ENCODE data around the gene PDSS2.

PDSS2 gene

GRCh38 chr6:107413966-107414645 is 45.3 kb downstream of the PDSS2 start:
- no peak overlapping the region for H4K8ac ChIP-seq (ENCODE audit: low read depth, low read length)
- H3K4me1 ChIP-seq (ENCODE audit: control insufficient read depth in 1 of 2, insufficient read depth in 2 of 2, low read length in 2 of 2): no peaks in the 10 kb centered on the region
- no peak for DNase-seq
- H3K4me2 ChIP-seq (ENCODE audit: low read length): no peak overlapping the region
- no peaks in the 10 kb centered on the region for H3K9me3 ChIP-seq (ENCODE audit: insufficient read depth, low read depth, low read length)
- H3K79me2 ChIP-seq (ENCODE audit: control insufficient read depth, insufficient read depth, low read length, poor library complexity): no peaks in the 10 kb centered on the region
- H2AFZ ChIP-seq (ENCODE audit: insufficient read depth, low read length, poor library complexity): no peak overlapping the region
- no peak overlapping the region for H3K9ac ChIP-seq (ENCODE audit: low read length)
- H3K23ac ChIP-seq (ENCODE audit: low read length): no peak overlapping the region
- H3K36me3 ChIP-seq (ENCODE audit: control insufficient read depth in 1 of 2, insufficient read depth in 2 of 2, low read length in 2 of 2): no peaks in the 10 kb centered on the region
- H4K12ac ChIP-seq (ENCODE audit: low read depth, low read length): no peak overlapping the region
- no peaks in the 10 kb centered on the region for H3K27me3 ChIP-seq (ENCODE audit: insufficient read depth, low read length)
- no peak overlapping the region for H3K4me3 ChIP-seq (ENCODE audit: low read depth, low read length)
- H3K79me1 ChIP-seq (ENCODE audit: low read length): no peaks in the 10 kb centered on the region
- H2BK12ac ChIP-seq (ENCODE audit: low read length): no peak overlapping the region
- H2BK120ac ChIP-seq (ENCODE audit: insufficient read depth, low read length, poor library complexity): no peak overlapping the region
- no peak overlapping the region for H3K18ac ChIP-seq (ENCODE audit: low read length)
- no peak overlapping the region for H2BK5ac ChIP-seq (ENCODE audit: low read depth, low read length, poor library complexity)
- H4K91ac ChIP-seq (ENCODE audit: low read depth, low read length): no peak overlapping the region
- no peak overlapping the region for H3K27ac ChIP-seq (ENCODE audit: low read depth, low read length)
- no peak overlapping the region for H2AK5ac ChIP-seq (ENCODE audit: low read length)
- H3K14ac ChIP-seq (ENCODE audit: low read length): no peak overlapping the region
- no peak overlapping the region for H3K4ac ChIP-seq (ENCODE audit: low read depth, low read length)

GRCh38 chr6:107411161-107411560 is 48.2 kb downstream of the PDSS2 start:
- Histone ChIP-seq H3K27me3 (ENCODE audit: insufficient read depth, low read length) (no peaks in the 10 kb centered on the region), H3K14ac (ENCODE audit: low read length) (no peak overlapping the region), H3K4ac (ENCODE audit: low read depth, low read length) (no peak overlapping the region), H3K4me1 (ENCODE audit: control insufficient read depth in 1 of 2, insufficient read depth in 2 of 2, low read length in 2 of 2) (no peaks in the 10 kb centered on the region), H2BK5ac (ENCODE audit: low read depth, low read length, poor library complexity) (no peak overlapping the region), H3K4me2 (ENCODE audit: low read length) (no peak overlapping the region), H2BK120ac (ENCODE audit: insufficient read depth, low read length, poor library complexity) (no peak overlapping the region), H2AK5ac (ENCODE audit: low read length) (no peak overlapping the region), H4K8ac (ENCODE audit: low read depth, low read length) (no peak overlapping the region), H3K79me2 (ENCODE audit: control insufficient read depth, insufficient read depth, low read length, poor library complexity) (no peaks in the 10 kb centered on the region), H3K27ac (ENCODE audit: low read depth, low read length) (no peak overlapping the region), H3K4me3 (ENCODE audit: low read depth, low read length) (no peak overlapping the region), H3K18ac (ENCODE audit: low read length) (no peak overlapping the region), H4K12ac (ENCODE audit: low read depth, low read length) (no peak overlapping the region), H3K79me1 (ENCODE audit: low read length) (no peaks in the 10 kb centered on the region), H3K36me3 (ENCODE audit: control insufficient read depth in 1 of 2, insufficient read depth in 2 of 2, low read length in 2 of 2) (no peaks in the 10 kb centered on the region), H2AFZ (ENCODE audit: insufficient read depth, low read length, poor library complexity) (no peak overlapping the region), H3K23ac (ENCODE audit: low read length) (no peak overlapping the region), H2BK12ac (ENCODE audit: low read length) (no peak overlapping the region), H3K9me3 (ENCODE audit: insufficient read depth, low read depth, low read length) (no peaks in the 10 kb centered on the region), H4K91ac (ENCODE audit: low read depth, low read length) (no peak overlapping the region), H3K9ac (ENCODE audit: low read length) (no peak overlapping the region)
- no peak for DNase-seq
- WGBS (ENCODE audit: extremely low coverage, insufficient coverage, insufficient read length): no CpG with 5 or more reads among the region's 3 CpGs

- Histone ChIP-seq H3K18ac (ENCODE audit: low read length) (no peak overlapping the region), H2BK120ac (ENCODE audit: insufficient read depth, low read length, poor library complexity) (no peak overlapping the region), H2BK5ac (ENCODE audit: low read depth, low read length, poor library complexity) (no peak overlapping the region), H4K8ac (ENCODE audit: low read depth, low read length) (no peak overlapping the region), H3K4ac (ENCODE audit: low read depth, low read length) (no peak overlapping the region), H3K27me3 (ENCODE audit: insufficient read depth, low read length) (no peaks in the 10 kb centered on the region), H3K36me3 (ENCODE audit: control insufficient read depth in 1 of 2, insufficient read depth in 2 of 2, low read length in 2 of 2) (no peaks in the 10 kb centered on the region), H4K91ac (ENCODE audit: low read depth, low read length) (no peak overlapping the region), H3K79me1 (ENCODE audit: low read length) (no peaks in the 10 kb centered on the region), H4K12ac (ENCODE audit: low read depth, low read length) (no peak overlapping the region), H2AK5ac (ENCODE audit: low read length) (no peak overlapping the region), H2BK12ac (ENCODE audit: low read length) (no peak overlapping the region), H3K9ac (ENCODE audit: low read length) (no peak overlapping the region), H3K4me2 (ENCODE audit: low read length) (no peak overlapping the region), H3K4me1 (ENCODE audit: control insufficient read depth in 1 of 2, insufficient read depth in 2 of 2, low read length in 2 of 2) (no peaks in the 10 kb centered on the region), H3K4me3 (ENCODE audit: low read depth, low read length) (no peak overlapping the region), H3K23ac (ENCODE audit: low read length) (no peak overlapping the region), H3K79me2 (ENCODE audit: control insufficient read depth, insufficient read depth, low read length, poor library complexity) (no peaks in the 10 kb centered on the region), H2AFZ (ENCODE audit: insufficient read depth, low read length, poor library complexity) (no peak overlapping the region), H3K9me3 (ENCODE audit: insufficient read depth, low read depth, low read length) (no peaks in the 10 kb centered on the region), H3K14ac (ENCODE audit: low read length) (no peak overlapping the region), H3K27ac (ENCODE audit: low read depth, low read length) (no peak overlapping the region)
- no peak for DNase-seq
- WGBS (ENCODE audit: extremely low coverage, insufficient coverage, insufficient read length): 100% methylated on average over 1 of the region's 2 CpGs
Observed at GRCh38 chr6:107409942-107410341, 49.4 kb downstream of the PDSS2 start.

- Histone ChIP-seq H3K79me2 (ENCODE audit: control insufficient read depth, insufficient read depth, low read length, poor library complexity) (no peaks in the 10 kb centered on the region), H4K12ac (ENCODE audit: low read depth, low read length) (no peak overlapping the region), H3K4me1 (ENCODE audit: control insufficient read depth in 1 of 2, insufficient read depth in 2 of 2, low read length in 2 of 2) (no peaks in the 10 kb centered on the region), H3K27ac (ENCODE audit: low read depth, low read length) (no peak overlapping the region), H3K4me2 (ENCODE audit: low read length) (no peak overlapping the region), H3K14ac (ENCODE audit: low read length) (no peak overlapping the region), H3K79me1 (ENCODE audit: low read length) (no peaks in the 10 kb centered on the region), H4K91ac (ENCODE audit: low read depth, low read length) (no peak overlapping the region), H3K9me3 (ENCODE audit: insufficient read depth, low read depth, low read length) (no peaks in the 10 kb centered on the region), H3K4me3 (ENCODE audit: low read depth, low read length) (no peak overlapping the region), H3K4ac (ENCODE audit: low read depth, low read length) (no peak overlapping the region), H2AFZ (ENCODE audit: insufficient read depth, low read length, poor library complexity) (no peak overlapping the region), H2AK5ac (ENCODE audit: low read length) (no peak overlapping the region), H2BK12ac (ENCODE audit: low read length) (no peak overlapping the region), H3K23ac (ENCODE audit: low read length) (no peak overlapping the region), H4K8ac (ENCODE audit: low read depth, low read length) (no peak overlapping the region), H3K36me3 (ENCODE audit: control insufficient read depth in 1 of 2, insufficient read depth in 2 of 2, low read length in 2 of 2) (no peaks in the 10 kb centered on the region), H3K27me3 (ENCODE audit: insufficient read depth, low read length) (no peaks in the 10 kb centered on the region), H2BK5ac (ENCODE audit: low read depth, low read length, poor library complexity) (no peak overlapping the region), H2BK120ac (ENCODE audit: insufficient read depth, low read length, poor library complexity) (no peak overlapping the region), H3K18ac (ENCODE audit: low read length) (no peak overlapping the region), H3K9ac (ENCODE audit: low read length) (no peak overlapping the region)
- WGBS (ENCODE audit: extremely low coverage, insufficient coverage, insufficient read length): no CpG with 5 or more reads among the region's 3 CpGs
- no peak for DNase-seq
Observed at GRCh38 chr6:107408714-107409113, 50.6 kb downstream of the PDSS2 start.
